Small intestine (tissue), 7 donors: ENCODE measurements around the gene FAM193B. TPM values are rescaled to one million over a fixed set of nuclear protein-coding genes. Genes with fewer than 3 reads are reported as not detected.

Source experiments
- DNase-seq, 2 donors: peaks; one replicate each; pipeline versions ENCODE4 v3.0.0 to v3.0.0-alpha.2; 2013
- FAIRE-seq: peaks from 2 replicates; lab custom pipeline; 2012; peaks lifted over from hg19 to GRCh38; lab: Jason Lieb, UNC
- H3K27ac ChIP-seq, 3 donors: one replicate each; pipeline ENCODE4 v1.5.1; 2013; ENCODE audit warnings: low read length in 2 of 3, mild to moderate bottlenecking in 2 of 3, control low read depth in 1 of 3, inconsistent platforms in 1 of 3, low read depth in 1 of 3, moderate library complexity in 1 of 3
- H3K27me3 ChIP-seq, 3 donors: one replicate each; pipeline ENCODE4 v1.6.1; 2013; ENCODE audit warnings: low read length in 3 of 3, inconsistent platforms in 1 of 3; ENCODE audit not compliant: control insufficient read depth in 3 of 3, insufficient read depth in 3 of 3
- H3K36me3 ChIP-seq, 3 donors: one replicate each; pipeline ENCODE4 v1.6.1; 2013; ENCODE audit warnings: low read length in 3 of 3, inconsistent platforms in 1 of 3, low read depth in 1 of 3, mild to moderate bottlenecking in 1 of 3, moderate library complexity in 1 of 3; ENCODE audit not compliant: control insufficient read depth in 3 of 3, insufficient read depth in 2 of 3
- H3K4me1 ChIP-seq, 3 donors: one replicate each; pipeline ENCODE4 v1.6.1; 2013; ENCODE audit warnings: low read length in 2 of 3, inconsistent platforms in 1 of 3, low read depth in 1 of 3, mild to moderate bottlenecking in 1 of 3, moderate library complexity in 1 of 3; ENCODE audit not compliant: control insufficient read depth in 3 of 3, insufficient read depth in 2 of 3
- H3K4me3 ChIP-seq, 3 donors: one replicate each; pipeline ENCODE4 v1.5.1; 2013; ENCODE audit warnings: low read length in 3 of 3, control low read depth in 1 of 3, inconsistent platforms in 1 of 3, low read depth in 1 of 3, mild to moderate bottlenecking in 1 of 3, moderate library complexity in 1 of 3
- H3K9me3 ChIP-seq, 2 donors: one replicate each; pipeline ENCODE4 v1.6.1; 2013; ENCODE audit warnings: low read depth in 1 of 2, low read length in 1 of 2; ENCODE audit not compliant: control insufficient read depth in 2 of 2, insufficient read depth in 1 of 2
- WGBS, 3 donors: extraction: QIAGEN DNeasy Blood & Tissue Kit; methylation state at CpG; one replicate each; pipeline ENCODE4 v1.1.7; 2013; 5-methylcytosine and 5-hydroxymethylcytosine counted together
- polyA plus RNA-seq, 4 donors: library from polyadenylated mRNA; stranded (reverse) in 3 of 4; unstranded in 1 of 4; fragments of 200-250 nt in 3 of 4; fragments of 120-200 nt in 1 of 4; gene quantifications; one replicate each; pipeline versions ENCODE4 v1.2.1 to v1.2.3, GENCODE V29; 2013
- donor health status: healthy with polysubstance abuse.
- donor health status: control.
- donor health status: control.
- donor health status: Bipolar disorder and iron deficiency.
- donor health status: healthy.

The FAM193B gene
- polyA plus RNA-seq, 4 donors: 68.7 to 336 (median 155) TPM

GRCh38 chr5:177592010-177592834 lies 37.9 kb upstream of the FAM193B start, which contains the start of gene TMED9:
Gene TMED9 (plus strand): TSS chr5:177592203. CDS start chr5:177592215, 12 bp downstream.
- Histone ChIP-seq H3K9me3 (no peaks in the 10 kb centered on the region), H3K4me3 (peak within 1 kb of the TSS; percentile 89 to 95 (median 91)), H3K27ac (peak within 1 kb of the TSS; percentile 47 to 94 (median 76)), H3K4me1 (peaks cover 0 to 7% (median 4%) of the 10 kb centered on the region in 3 donors), H3K36me3 (peaks cover 6 to 38% (median 17%) of the 10 kb centered on the region in 3 donors), H3K27me3 (no peaks in the 10 kb centered on the region)
- peak; percentile 90 to 95 for DNase-seq
- no peak for FAIRE-seq
- WGBS, 3 donors: 0 to 1% (median 0%) methylated on average over 66 to 71 of the region's 71 CpGs

DNA sequence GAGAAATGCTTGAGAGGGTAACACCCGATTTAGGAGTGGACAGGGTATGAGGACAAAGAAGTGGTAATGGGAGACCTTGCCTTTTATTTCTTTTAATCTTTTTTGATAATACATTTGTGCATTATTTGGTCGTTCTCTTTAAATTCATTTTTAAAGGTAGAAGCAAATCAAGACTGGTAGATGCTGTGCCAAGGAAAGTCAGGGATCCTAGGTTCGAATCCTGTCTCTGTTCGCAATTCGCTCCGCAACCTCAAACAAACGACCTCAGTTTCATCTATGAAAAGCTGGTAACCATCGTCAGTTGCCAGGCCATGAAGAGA lies 37.3 kb upstream of the FAM193B start:
- H3K36me3 ChIP-seq: peaks cover 6 to 35% (median 17%) of the 10 kb centered on the region in 3 donors
- no peaks in the 10 kb centered on the region for H3K9me3 ChIP-seq
- peak overlapping the region in 2 of 3 donors; percentile 89 to 91 for H3K4me3 ChIP-seq
- peak overlapping the region in 1 of 3 donors; percentile 94 for H3K27ac ChIP-seq
- WGBS, 3 donors: 12 to 20% (median 14%) methylated on average over 8 of the region's 8 CpGs
- H3K4me1 ChIP-seq: peaks cover 0 to 7% (median 4%) of the 10 kb centered on the region in 3 donors
- FAIRE-seq (no peak), DNase-seq (no peak)
- H3K27me3 ChIP-seq: no peaks in the 10 kb centered on the region

DNA sequence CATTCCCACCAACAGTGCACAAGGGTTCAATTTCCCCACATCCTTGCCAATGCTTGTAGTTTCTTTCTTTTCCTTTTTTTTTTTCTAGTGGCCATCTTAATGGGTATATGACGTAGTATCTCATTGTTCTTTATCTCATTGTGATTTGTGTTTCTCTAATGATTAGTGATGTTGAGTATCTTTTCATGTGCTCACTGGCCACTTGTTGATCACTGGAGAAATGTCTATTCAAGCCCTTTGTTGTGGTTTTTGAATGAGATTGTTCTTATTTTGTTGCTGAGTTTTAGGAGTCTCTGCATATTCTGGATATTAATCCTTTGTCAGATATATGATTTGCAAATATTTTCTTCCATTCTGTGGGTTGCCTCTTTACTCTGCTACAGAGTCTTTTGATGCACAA lies 36.0 kb upstream of the FAM193B start:
- Histone ChIP-seq H3K36me3 (peaks cover 2 to 23% (median 10%) of the 10 kb centered on the region in 3 donors), H3K4me1 (peaks cover 0 to 7% (median 4%) of the 10 kb centered on the region in 3 donors), H3K27ac (no peak overlapping the region), H3K4me3 (no peak overlapping the region), H3K9me3 (no peaks in the 10 kb centered on the region), H3K27me3 (no peaks in the 10 kb centered on the region)
- FAIRE-seq (no peak), DNase-seq (no peak)
- 68 to 79% (median 75%) methylated on average over 1 of the region's 1 CpG for WGBS, 3 donors

GRCh38 chr5:177588413-177588909 lies 34.1 kb upstream of the FAM193B start:
- Histone ChIP-seq H3K4me3 (no peak overlapping the region), H3K9me3 (no peaks in the 10 kb centered on the region), H3K4me1 (peaks cover 0 to 7% (median 4%) of the 10 kb centered on the region in 3 donors), H3K36me3 (peaks cover 0 to 5% (median 0%) of the 10 kb centered on the region in 3 donors), H3K27ac (no peak overlapping the region), H3K27me3 (peaks cover 0 to 3% (median 0%) of the 10 kb centered on the region in 3 donors)
- FAIRE-seq (no peak), DNase-seq (peak in 1 of 2 donors; percentile 45)
- WGBS, 3 donors: 12 to 32% (median 23%) methylated on average over 13 of the region's 13 CpGs

GRCh38 chr5:177578316-177578715 lies 24.0 kb upstream of the FAM193B start:
- no peaks in the 10 kb centered on the region for H3K4me1 ChIP-seq
- WGBS, 3 donors: 94 to 95% (median 94%) methylated on average over 8 of the region's 8 CpGs
- FAIRE-seq: no peak
- no peak overlapping the region for H3K27ac ChIP-seq
- DNase-seq: no peak
- H3K27me3 ChIP-seq: peaks cover 0 to 3% (median 0%) of the 10 kb centered on the region in 3 donors
- no peaks in the 10 kb centered on the region for H3K36me3 ChIP-seq
- no peak overlapping the region for H3K4me3 ChIP-seq
- H3K9me3 ChIP-seq: no peaks in the 10 kb centered on the region

GRCh38 chr5:177576169-177576568 lies 21.8 kb upstream of the FAM193B start:
- H3K36me3 ChIP-seq: no peaks in the 10 kb centered on the region
- no peak overlapping the region for H3K4me3 ChIP-seq
- H3K4me1 ChIP-seq: no peaks in the 10 kb centered on the region
- no peak overlapping the region for H3K27ac ChIP-seq
- DNase-seq (no peak), FAIRE-seq (no peak)
- 75 to 87% (median 85%) methylated on average over 10 of the region's 10 CpGs for WGBS, 3 donors
- no peaks in the 10 kb centered on the region for H3K27me3 ChIP-seq
- no peaks in the 10 kb centered on the region for H3K9me3 ChIP-seq

DNA sequence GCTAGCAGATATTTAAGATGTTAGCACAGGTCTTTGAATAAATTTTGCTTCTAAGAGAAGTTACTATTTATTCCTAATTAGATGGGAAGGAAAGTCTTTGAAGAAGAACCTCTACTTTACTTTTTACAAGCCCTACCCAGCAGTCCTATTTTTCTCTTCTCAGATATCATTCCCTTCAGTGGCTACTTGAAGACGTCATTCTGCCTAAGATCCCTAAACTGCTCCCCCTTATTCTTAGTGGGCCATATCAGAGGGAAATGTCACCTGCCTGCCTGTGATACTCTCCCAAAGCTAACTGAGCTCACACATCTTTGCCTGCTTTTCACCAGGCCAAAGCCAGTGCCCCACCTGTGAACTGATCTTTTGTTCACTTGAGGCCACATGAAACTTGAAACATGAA lies 21.1 kb upstream of the FAM193B start:
- FAIRE-seq: no peak
- no peaks in the 10 kb centered on the region for H3K36me3 ChIP-seq
- H3K9me3 ChIP-seq: no peaks in the 10 kb centered on the region
- WGBS, 3 donors: 53 to 65% (median 64%) methylated on average over 1 of the region's 1 CpG
- no peak for DNase-seq
- H3K4me1 ChIP-seq: no peaks in the 10 kb centered on the region
- no peak overlapping the region for H3K27ac ChIP-seq
- H3K4me3 ChIP-seq: no peak overlapping the region
- H3K27me3 ChIP-seq: no peaks in the 10 kb centered on the region

- no peak for DNase-seq
- no peak for FAIRE-seq
- Histone ChIP-seq H3K36me3 (no peaks in the 10 kb centered on the region), H3K27ac (no peak overlapping the region), H3K4me3 (no peak overlapping the region), H3K4me1 (no peaks in the 10 kb centered on the region), H3K27me3 (no peaks in the 10 kb centered on the region), H3K9me3 (no peaks in the 10 kb centered on the region)
- 63 to 75% (median 73%) methylated on average over 2 of the region's 2 CpGs for WGBS, 3 donors
Measured at GRCh38 chr5:177569894-177570293, 15.5 kb upstream of the FAM193B start.
